Immature natural killer cell (primary cell): ENCODE data around the gene EAF1. TPM values are rescaled to one million over a fixed set of nuclear protein-coding genes. Genes with fewer than 3 reads are reported as not detected.

ENCODE experiments used
- DNase-seq, 3 donors: peaks; one replicate each; pipeline ENCODE4 v3.0.0; 2022; ENCODE audit warnings: mixed read lengths in 1 of 3
- H3K27ac Mint-ChIP-seq, 6 donors: one replicate each; pipeline ENCODE4 v1.8.0; 2020; ENCODE audit warnings: mixed read lengths in 6 of 6, mild to moderate bottlenecking in 5 of 6, inconsistent platforms in 4 of 6, moderate library complexity in 3 of 6
- H3K27me3 Mint-ChIP-seq, 3 donors: one replicate each; pipeline ENCODE4 v1.8.0; 2020 to 2021; ENCODE audit warnings: low read depth in 3 of 3, mild to moderate bottlenecking in 3 of 3, mixed read lengths in 3 of 3, moderate library complexity in 3 of 3, inconsistent platforms in 1 of 3
- H3K36me3 Mint-ChIP-seq, 3 donors: one replicate each; pipeline ENCODE4 v1.8.0; 2020; ENCODE audit warnings: mixed read lengths in 3 of 3, inconsistent platforms in 2 of 3, mild to moderate bottlenecking in 2 of 3
- H3K4me1 Mint-ChIP-seq, 2 donors: one replicate each; pipeline ENCODE4 v1.8.0; 2020; ENCODE audit warnings: inconsistent platforms in 2 of 2, mild to moderate bottlenecking in 2 of 2, mixed read lengths in 2 of 2, moderate library complexity in 1 of 2
- H3K4me3 Mint-ChIP-seq, 5 donors: one replicate each; pipeline ENCODE4 v1.8.0; 2020; ENCODE audit warnings: mild to moderate bottlenecking in 5 of 5, mixed read lengths in 5 of 5, inconsistent platforms in 3 of 5, moderate library complexity in 3 of 5
- H3K9me3 Mint-ChIP-seq, 6 donors: one replicate each; pipeline ENCODE4 v1.8.0; 2020; ENCODE audit warnings: mild to moderate bottlenecking in 6 of 6, mixed read lengths in 6 of 6, inconsistent platforms in 4 of 6, moderate library complexity in 3 of 6
- polyA plus RNA-seq, 3 donors: library from polyadenylated mRNA; unstranded; fragments of 300-500 nt; fragmentation: Illumina TruSeq; gene quantifications; one replicate each; pipeline ENCODE4 v1.2.3, GENCODE V29; 2021

The EAF1 gene
- polyA plus RNA-seq, 3 donors from 2014 or later: 14.4 to 24.0 (median 14.6) TPM

- Mint-ChIP-seq H3K4me3 (peak overlapping the region; percentile 96 to 99 (median 98)), H3K27me3 (peaks cover 2 to 12% (median 6%) of the 10 kb centered on the region in 3 donors), H3K36me3 (peaks cover 0 to 11% (median 9%) of the 10 kb centered on the region in 3 donors), H3K9me3 (no peaks in the 10 kb centered on the region), H3K4me1 (peaks cover 60 to 80% of the 10 kb centered on the region in 2 donors), H3K27ac (peak overlapping the region; percentile 89 to 98 (median 96))
- no peak for DNase-seq
Observed at GRCh38 chr3:15427981-15428380, 583 bp downstream of the EAF1 start.

GRCh38 chr3:15428539-15428938 is 1.1 kb downstream of the EAF1 start:
- H3K4me1 Mint-ChIP-seq: peaks cover 63 to 86% of the 10 kb centered on the region in 2 donors
- peaks cover 4 to 16% (median 13%) of the 10 kb centered on the region in 3 donors for H3K36me3 Mint-ChIP-seq
- peak overlapping the region; percentile 89 to 98 (median 96) for H3K27ac Mint-ChIP-seq
- H3K4me3 Mint-ChIP-seq: peak overlapping the region; percentile 96 to 99 (median 98)
- H3K9me3 Mint-ChIP-seq: no peaks in the 10 kb centered on the region
- DNase-seq: peak; percentile 5 to 30 (median 20)
- peaks cover 2 to 12% (median 6%) of the 10 kb centered on the region in 3 donors for H3K27me3 Mint-ChIP-seq

DNA sequence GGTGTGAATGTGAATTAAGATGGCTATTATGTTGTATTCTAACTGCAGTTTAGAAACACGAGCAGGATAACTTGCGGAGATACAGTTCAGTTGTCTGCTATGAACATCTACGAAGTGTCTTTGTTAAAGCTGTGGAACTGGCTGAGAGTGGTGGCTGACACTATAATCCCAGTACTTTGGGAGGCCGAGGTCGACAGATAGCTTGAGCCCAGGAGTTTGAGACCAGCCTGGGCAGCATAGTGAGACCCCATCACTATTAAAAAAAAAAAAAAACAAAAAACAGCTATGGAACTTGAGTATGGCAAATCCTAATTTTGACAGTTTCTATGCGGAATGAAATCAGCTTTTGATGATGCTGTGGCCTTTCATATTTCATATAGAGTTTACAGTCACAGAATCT is 1.7 kb downstream of the EAF1 start:
- H3K27me3 Mint-ChIP-seq: peaks cover 2 to 12% (median 6%) of the 10 kb centered on the region in 3 donors
- peaks cover 7 to 20% (median 17%) of the 10 kb centered on the region in 3 donors for H3K36me3 Mint-ChIP-seq
- H3K27ac Mint-ChIP-seq: peak overlapping the region; percentile 89 to 98 (median 96)
- peaks cover 63 to 90% of the 10 kb centered on the region in 2 donors for H3K4me1 Mint-ChIP-seq
- no peaks in the 10 kb centered on the region for H3K9me3 Mint-ChIP-seq
- H3K4me3 Mint-ChIP-seq: peak overlapping the region; percentile 96 to 99 (median 98)
- no peak for DNase-seq

GRCh38 chr3:15430624-15431023 is 3.2 kb downstream of the EAF1 start:
- Mint-ChIP-seq H3K4me3 (peak overlapping the region in 1 of 5 donors; percentile 53), H3K27me3 (peaks cover 2 to 12% (median 6%) of the 10 kb centered on the region in 3 donors), H3K4me1 (peaks cover 62 to 88% of the 10 kb centered on the region in 2 donors), H3K27ac (peak overlapping the region in 2 of 6 donors; percentile 38 to 70), H3K36me3 (peaks cover 12 to 32% (median 22%) of the 10 kb centered on the region in 3 donors), H3K9me3 (no peaks in the 10 kb centered on the region)
- DNase-seq: no peak

GRCh38 chr3:15431256-15431837 is 3.9 kb downstream of the EAF1 start:
- H3K27ac Mint-ChIP-seq: peak overlapping the region in 5 of 6 donors; percentile 6 to 87 (median 58)
- no peaks in the 10 kb centered on the region for H3K9me3 Mint-ChIP-seq
- H3K36me3 Mint-ChIP-seq: peaks cover 12 to 36% (median 26%) of the 10 kb centered on the region in 3 donors
- no peak for DNase-seq
- H3K4me1 Mint-ChIP-seq: peaks cover 54 to 82% of the 10 kb centered on the region in 2 donors
- H3K27me3 Mint-ChIP-seq: peaks cover 0 to 12% (median 6%) of the 10 kb centered on the region in 3 donors
- H3K4me3 Mint-ChIP-seq: peak overlapping the region in 2 of 5 donors; percentile 0 to 40

- no peak overlapping the region for H3K27ac Mint-ChIP-seq
- H3K27me3 Mint-ChIP-seq: no peaks in the 10 kb centered on the region
- no peak for DNase-seq
- H3K4me3 Mint-ChIP-seq: no peak overlapping the region
- H3K9me3 Mint-ChIP-seq: no peaks in the 10 kb centered on the region
- peaks cover 17 to 49% (median 32%) of the 10 kb centered on the region in 3 donors for H3K36me3 Mint-ChIP-seq
- H3K4me1 Mint-ChIP-seq: peaks cover 33 to 72% of the 10 kb centered on the region in 2 donors
Observed at GRCh38 chr3:15433531-15433930, 6.1 kb downstream of the EAF1 start.

GRCh38 chr3:15434756-15435155 is 7.4 kb downstream of the EAF1 start:
- H3K27ac Mint-ChIP-seq: peak overlapping the region in 2 of 6 donors; percentile 55 to 60
- peaks cover 31 to 72% of the 10 kb centered on the region in 2 donors for H3K4me1 Mint-ChIP-seq
- no peaks in the 10 kb centered on the region for H3K9me3 Mint-ChIP-seq
- H3K4me3 Mint-ChIP-seq: no peak overlapping the region
- no peak for DNase-seq
- H3K36me3 Mint-ChIP-seq: peaks cover 28 to 61% (median 44%) of the 10 kb centered on the region in 3 donors
- H3K27me3 Mint-ChIP-seq: peaks cover 0 to 7% (median 0%) of the 10 kb centered on the region in 3 donors

GRCh38 chr3:15436246-15436645 is 8.8 kb downstream of the EAF1 start:
- Mint-ChIP-seq H3K27me3 (peaks cover 0 to 7% (median 0%) of the 10 kb centered on the region in 3 donors), H3K27ac (peak overlapping the region in 2 of 6 donors; percentile 43 to 55), H3K9me3 (no peaks in the 10 kb centered on the region), H3K36me3 (peaks cover 43 to 72% (median 43%) of the 10 kb centered on the region in 3 donors), H3K4me1 (peaks cover 31 to 72% of the 10 kb centered on the region in 2 donors), H3K4me3 (no peak overlapping the region)
- DNase-seq: no peak

GRCh38 chr3:15438983-15439382 is 11.6 kb downstream of the EAF1 start:
- Mint-ChIP-seq H3K9me3 (no peaks in the 10 kb centered on the region), H3K27ac (peak overlapping the region; percentile 30 to 89 (median 79)), H3K4me3 (peak overlapping the region in 1 of 5 donors; percentile 40), H3K4me1 (peaks cover 38 to 77% of the 10 kb centered on the region in 2 donors), H3K36me3 (peaks cover 38 to 79% (median 47%) of the 10 kb centered on the region in 3 donors), H3K27me3 (peaks cover 0 to 7% (median 0%) of the 10 kb centered on the region in 3 donors)
- no peak for DNase-seq

- peak overlapping the region; percentile 30 to 89 (median 70) for H3K27ac Mint-ChIP-seq
- DNase-seq: peak; percentile 14 to 24 (median 21)
- no peaks in the 10 kb centered on the region for H3K9me3 Mint-ChIP-seq
- peak overlapping the region in 2 of 5 donors; percentile 18 to 21 for H3K4me3 Mint-ChIP-seq
- H3K36me3 Mint-ChIP-seq: peaks cover 38 to 80% (median 47%) of the 10 kb centered on the region in 3 donors
- H3K4me1 Mint-ChIP-seq: peaks cover 40 to 76% of the 10 kb centered on the region in 2 donors
- H3K27me3 Mint-ChIP-seq: peaks cover 0 to 7% (median 0%) of the 10 kb centered on the region in 3 donors
Observed at GRCh38 chr3:15439476-15439875, 12.1 kb downstream of the EAF1 start.

- H3K27ac Mint-ChIP-seq: peak overlapping the region; percentile 70 to 87 (median 82)
- H3K4me3 Mint-ChIP-seq: peak overlapping the region in 4 of 5 donors; percentile 3 to 50 (median 20)
- H3K36me3 Mint-ChIP-seq: peaks cover 33 to 83% (median 42%) of the 10 kb centered on the region in 3 donors
- no peak for DNase-seq
- H3K27me3 Mint-ChIP-seq: peaks cover 0 to 7% (median 0%) of the 10 kb centered on the region in 3 donors
- peaks cover 43 to 64% of the 10 kb centered on the region in 2 donors for H3K4me1 Mint-ChIP-seq
- no peaks in the 10 kb centered on the region for H3K9me3 Mint-ChIP-seq
Observed at GRCh38 chr3:15440891-15441290, 13.5 kb downstream of the EAF1 start.

DNA sequence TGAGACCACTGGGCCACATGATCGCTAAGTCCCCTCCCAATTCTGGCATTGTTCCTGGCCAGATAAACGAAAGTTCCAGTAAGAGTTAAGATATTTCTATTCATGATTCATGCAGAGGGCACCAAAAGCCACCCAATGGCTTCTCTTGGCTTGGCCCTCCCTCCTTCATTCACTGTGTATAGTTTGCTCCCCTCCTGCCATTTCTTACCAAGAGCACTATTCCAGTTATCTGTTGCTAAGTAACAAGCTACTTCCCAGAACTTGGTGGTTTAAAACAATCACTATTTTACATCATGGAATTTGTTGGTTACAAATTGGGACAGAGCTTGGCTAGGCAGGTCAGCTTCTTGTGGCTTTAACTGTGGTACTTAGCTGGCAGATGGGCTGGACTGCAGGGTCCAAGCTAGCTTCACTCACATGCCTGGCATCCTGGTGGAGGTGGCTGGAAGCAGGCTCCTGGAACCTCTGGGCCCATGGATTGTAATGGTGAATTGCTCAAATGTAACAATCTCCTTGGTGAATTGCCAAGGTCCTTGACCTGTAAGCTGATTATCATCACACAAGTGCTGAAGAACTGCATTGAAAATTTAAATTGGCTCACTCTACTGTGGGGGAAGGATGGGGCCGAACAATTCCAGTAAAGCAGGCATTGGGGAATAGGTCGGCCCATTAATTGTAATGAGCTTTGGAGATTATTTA is 16.6 kb downstream of the EAF1 start:
- Mint-ChIP-seq H3K4me1 (peaks cover 41 to 49% of the 10 kb centered on the region in 2 donors), H3K27me3 (peaks cover 0 to 6% (median 0%) of the 10 kb centered on the region in 3 donors), H3K4me3 (no peak overlapping the region), H3K36me3 (peaks cover 15 to 69% (median 44%) of the 10 kb centered on the region in 3 donors), H3K27ac (peak overlapping the region in 4 of 6 donors; percentile 15 to 22 (median 16)), H3K9me3 (no peaks in the 10 kb centered on the region)
- no peak for DNase-seq

DNA sequence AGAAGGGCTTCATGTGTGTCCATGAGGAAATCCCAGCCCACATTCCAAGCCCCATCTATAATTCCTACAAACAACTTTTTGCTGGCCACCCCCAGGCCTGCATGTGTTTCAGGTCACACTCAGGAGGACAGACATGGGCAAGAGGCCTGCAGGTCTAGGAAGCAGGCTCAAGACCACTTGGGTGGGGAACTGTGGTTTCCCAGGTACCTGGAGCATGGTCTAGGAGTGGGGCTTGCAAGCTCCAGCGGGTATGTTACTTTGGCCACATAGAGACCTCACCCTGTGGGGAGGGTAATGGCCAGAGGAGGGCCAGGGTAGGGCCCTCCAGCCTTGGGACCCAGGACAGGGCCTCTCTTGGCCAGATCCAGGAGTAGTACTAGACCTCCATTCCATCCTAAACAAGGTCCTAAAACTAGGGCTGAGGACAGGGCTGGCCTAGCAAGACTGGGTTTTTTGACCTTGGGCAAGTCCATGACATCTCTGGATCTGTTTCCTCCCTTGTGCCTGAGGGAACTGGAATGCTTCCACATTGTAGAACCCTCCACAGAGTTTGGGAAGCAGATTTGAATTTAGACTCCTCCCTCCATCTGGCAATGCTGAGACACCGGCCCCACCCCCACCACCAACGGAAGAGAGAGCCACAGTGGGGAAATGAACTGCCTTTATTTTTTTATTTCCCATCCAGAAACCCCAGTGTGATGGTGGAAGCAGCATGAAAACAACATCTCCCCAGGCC is 22.3 kb downstream of the EAF1 start:
- H3K36me3 Mint-ChIP-seq: peaks cover 4 to 25% (median 16%) of the 10 kb centered on the region in 3 donors

More for the DNA sequence above, 22.3 kb downstream of the EAF1 start:
- Mint-ChIP-seq H3K4me1 (peaks cover 29 to 42% of the 10 kb centered on the region in 2 donors), H3K27ac (peak overlapping the region; percentile 75 to 92 (median 80)), H3K27me3 (peaks cover 2 to 7% (median 3%) of the 10 kb centered on the region in 3 donors), H3K4me3 (peak overlapping the region in 3 of 5 donors; percentile 4 to 39 (median 21)), H3K9me3 (no peaks in the 10 kb centered on the region)
- DNase-seq: no peak
